GM18511 (cell line): ENCODE data around the gene SPDEF.

Source experiments
- ATAC-seq: cut with Tn5 transposase; IDR thresholded peaks from one replicate; pipeline ENCODE4 v1.9.1; 2021; ENCODE audit warnings: mild to moderate bottlenecking, moderate library complexity; ENCODE audit not compliant: unreplicated experiment

SPDEF gene

GRCh38 chr6:34530753-34531365 is 25.3 kb downstream of the SPDEF start:
- no peak for ATAC-seq

- ATAC-seq = no peak
Observed at GRCh38 chr6:34529665-34530327, 26.3 kb downstream of the SPDEF start.

GRCh38 chr6:34528996-34529664 is 27.0 kb downstream of the SPDEF start:
- ATAC-seq = no peak

- ATAC-seq = no peak
Observed at GRCh38 chr6:34527751-34528670, 28.1 kb downstream of the SPDEF start.

- peak; percentile 91 for ATAC-seq
Observed at GRCh38 chr6:34526992-34527728, 29.0 kb downstream of the SPDEF start.

GRCh38 chr6:34526241-34526972 is 29.7 kb downstream of the SPDEF start:
- no peak for ATAC-seq

- ATAC-seq = no peak
Observed at GRCh38 chr6:34525431-34526175, 30.5 kb downstream of the SPDEF start.

GRCh38 chr6:34524971-34525370 is 31.2 kb downstream of the SPDEF start:
- no peak for ATAC-seq

GRCh38 chr6:34524499-34524898 is 31.6 kb downstream of the SPDEF start:
- no peak for ATAC-seq

GRCh38 chr6:34523441-34524206 is 32.5 kb downstream of the SPDEF start:
- no peak for ATAC-seq

GRCh38 chr6:34522761-34523160 is 33.4 kb downstream of the SPDEF start:
- no peak for ATAC-seq

- ATAC-seq = no peak
Observed at GRCh38 chr6:34521463-34522285, 34.5 kb downstream of the SPDEF start.

- ATAC-seq = no peak
Observed at GRCh38 chr6:34520645-34521462, 35.3 kb downstream of the SPDEF start.

- ATAC-seq = no peak
Observed at GRCh38 chr6:34519971-34520644, 36.0 kb downstream of the SPDEF start.

GRCh38 chr6:34518669-34519365 is 37.3 kb downstream of the SPDEF start:
- ATAC-seq = no peak

GRCh38 chr6:34517966-34518365 is 38.2 kb downstream of the SPDEF start:
- ATAC-seq = no peak
